C4-2B (cell line): ENCODE results near the gene ZNF441.
"Not testable (repeated sequence)": the region's sequence is repeated elsewhere in the genome, so short reads cannot be mapped to it uniquely, and the experiment has no call there.

ENCODE experiments used
- CTCF ChIP-seq: fragments of 450-650 bp; conservative IDR thresholded peaks from 2 replicates; pipeline ENCODE4 v1.5.1; 2017; ENCODE audit warnings: mild to moderate bottlenecking
- ZFX ChIP-seq: fragments of 450-650 bp; IDR thresholded peaks from 2 replicates; pipeline ENCODE4 v1.6.1; 2017

- not testable (repeated sequence) for TF ChIP-seq CTCF, ZFX
Measured at GRCh38 chr19:11828957-11829876, 62.4 kb downstream of the ZNF441 start.
